CD4-positive, alpha-beta T cell (primary cell): Measurements from ENCODE around the gene ABHD8. TPM values are rescaled to one million over a fixed set of nuclear protein-coding genes. Genes with fewer than 3 reads are reported as not detected.
A peak's percentile ranks its signal among the peaks of the same experiment; 100 is the strongest.

Source experiments
- ATAC-seq: fragments of 200-7000 bp; cut with Tn5 transposase; one replicate; pipeline ENCODE4 v1.10.0; 2022; ENCODE audit warnings: mild to moderate bottlenecking; ENCODE audit not compliant: poor library complexity
- CTCF ChIA-PET: fragments of 350-600 bp; sonication (Branson Sonifier 250); formaldehyde crosslinking; loops from one replicate; lab custom pipeline; 2021; ENCODE audit warnings: antibody characterized with exemption, inconsistent platforms; lab: Charles Lee
- POLR2A ChIA-PET: fragments of 350-600 bp; sonication (Branson Sonifier 250); formaldehyde crosslinking; loops from one replicate; lab custom pipeline; 2021; ENCODE audit warnings: antibody characterized with exemption, inconsistent platforms; lab: Charles Lee
- DNase-seq, 14 experiments: peaks; one replicate each; pipeline ENCODE4 v3.0.0-alpha.2; 2013 to 2020; ENCODE audit warnings: mixed read lengths in 2 of 14
- H3K27ac ChIP-seq, 2 donors: one replicate each; pipeline versions ENCODE4 v1.5.1 to v1.7.0; 2013; ENCODE audit warnings: low read length in 2 of 2, low read depth in 1 of 2, mild to moderate bottlenecking in 1 of 2
- H3K27me3 ChIP-seq, 2 experiments: 1 replicate in 1 of 2; 2 replicates in 1 of 2; pipeline versions ENCODE4 v1.6.1 to v1.7.0; 2013; ENCODE audit warnings: low read length in 2 of 2, control low read depth in 1 of 2, mild to moderate bottlenecking in 1 of 2, moderate library complexity in 1 of 2; ENCODE audit not compliant: insufficient read depth in 2 of 2, control insufficient read depth in 1 of 2
- H3K36me3 ChIP-seq: one replicate; pipeline ENCODE4 v1.6.1; 2013; ENCODE audit warnings: low read length, control low read depth; ENCODE audit not compliant: insufficient read depth
- H3K4me1 ChIP-seq: one replicate; pipeline ENCODE4 v1.6.1; 2013; ENCODE audit warnings: low read length, control low read depth; ENCODE audit not compliant: insufficient read depth
- H3K4me3 ChIP-seq: one replicate; pipeline ENCODE4 v1.5.1; 2013; ENCODE audit warnings: mild to moderate bottlenecking, low read length, moderate library complexity
- H3K9me3 ChIP-seq, 2 experiments: 1 replicate in 1 of 2; 2 replicates in 1 of 2; pipeline versions ENCODE4 v1.6.1 to v1.7.0; 2013; ENCODE audit warnings: low read length in 2 of 2, mild to moderate bottlenecking in 2 of 2, control low read depth in 1 of 2, moderate library complexity in 1 of 2; ENCODE audit not compliant: control insufficient read depth in 1 of 2, insufficient read depth in 1 of 2
- H3K27ac Mint-ChIP-seq: one replicate; pipeline ENCODE4 v1.8.0; 2020; ENCODE audit warnings: mixed read lengths
- H3K27me3 Mint-ChIP-seq: one replicate; pipeline ENCODE4 v1.8.0; 2021; ENCODE audit warnings: mixed read lengths
- H3K36me3 Mint-ChIP-seq: one replicate; pipeline ENCODE4 v1.8.0; 2021; ENCODE audit warnings: low read depth, mixed read lengths
- H3K4me1 Mint-ChIP-seq: one replicate; pipeline ENCODE4 v1.8.0; 2021; ENCODE audit warnings: low read depth, mixed read lengths
- H3K4me3 Mint-ChIP-seq: one replicate; pipeline ENCODE4 v1.8.0; 2020; ENCODE audit warnings: mild to moderate bottlenecking, mixed read lengths
- H3K9me3 Mint-ChIP-seq: one replicate; pipeline ENCODE4 v1.8.0; 2020; ENCODE audit warnings: mixed read lengths
- CTCF ChIP-seq: fragments of 200-600 bp; IDR thresholded peaks from one replicate; pipeline ENCODE4 v1.8.0; 2022; ENCODE audit warnings: antibody characterized with exemption, mild to moderate bottlenecking
- intact Hi-C, 2 experiments: fragments of 100-400 bp; cut with DNase I in 1 of 2; cut with micrococcal nuclease in 1 of 2; formaldehyde crosslinking; loops; one replicate each; pipeline versions ENCODE4 v1.15.1 to v1.9.0; 2023 to 2025; cut with DNase I, micrococcal nuclease
- total RNA-seq, 174 experiments: library from RNA in 2 of 174; stranded (reverse) in 2 of 174; gene quantifications; one replicate each; pipeline ENCODE4 v1.2.3 and lab custom pipeline; 2021 to 2026

The ABHD8 gene
- total RNA-seq, 2 experiments from 2014 or later: 4.4 to 4.6 TPM

- Mint-ChIP-seq H3K27me3 (no peaks in the 10 kb centered on the region), H3K4me1 (peaks cover 36% of the 10 kb centered on the region), H3K4me3 (peak within 1 kb of the TSS; percentile 93), H3K36me3 (peaks cover 21% of the 10 kb centered on the region), H3K9me3 (no peaks in the 10 kb centered on the region), H3K27ac (peak within 1 kb of the TSS; percentile 86)
- no peaks in the 10 kb centered on the region for H3K9me3 ChIP-seq
- H3K36me3 ChIP-seq: peaks cover 9% of the 10 kb centered on the region
- no peaks in the 10 kb centered on the region for H3K27me3 ChIP-seq
- H3K4me3 ChIP-seq: peak within 1 kb of the TSS; percentile 71
- intact Hi-C loops: loop anchor here (1.0 to 5.0 kb wide), 5 partner anchors 28 to 122 kb away; partner anchors contain the start of genes DDA1 (in 1 of the 2), MRPL34 (in 1 of the 2) and USE1 (in 1 of the 2)
- DNase-seq: peak; percentile 92 to 98 (median 95)
- TF ChIP-seq CTCF: no peak
- peak; percentile 89 for ATAC-seq
- ChIA-PET POLR2A (interaction anchor here (0.8 to 4.0 kb wide), 5 partner anchors 9 to 175 kb away, joined by 3 to 31 read pairs (median 5); partner anchors contain the start of genes BABAM1, DDA1, MVB12A and PGLS), CTCF (interaction anchor here (0.6 to 2.5 kb wide), 2 partner anchors 8 to 44 kb away, joined by 4 to 8 read pairs; no protein-coding TSS in a partner anchor)
- H3K4me1 ChIP-seq: peaks cover 54% of the 10 kb centered on the region
- H3K27ac ChIP-seq: peak within 1 kb of the TSS; percentile 73 to 79
Observed at GRCh38 chr19:17336872-17337674, 33.8 kb upstream of the ABHD8 start, which contains the start of gene GTPBP3. TSS of gene GTPBP3 (plus strand) at chr19:17337553. CDS start at chr19:17337612, 59 bp downstream.

- peaks cover 2% of the 10 kb centered on the region for H3K36me3 ChIP-seq
- no peaks in the 10 kb centered on the region for H3K9me3 Mint-ChIP-seq
- peaks cover 36% of the 10 kb centered on the region for H3K4me1 Mint-ChIP-seq
- ChIA-PET POLR2A (interaction anchor here (0.6 to 4.0 kb wide), 6 partner anchors 27 to 260 kb away, joined by 4 to 31 read pairs (median 11); partner anchors contain the start of genes ABHD8, DDA1, MRPL34 and MVB12A), CTCF (interaction anchor here (1.5 to 2.5 kb wide), 3 partner anchors 30 to 75 kb away, joined by 3 to 8 read pairs (median 6); partner anchors contain the start of gene MRPL34)
- DNase-seq (peak in 1 of 14 experiments; percentile 26), ATAC-seq (no peak)
- no peaks in the 10 kb centered on the region for H3K9me3 ChIP-seq
- H3K4me3 ChIP-seq: no peak overlapping the region
- no peaks in the 10 kb centered on the region for H3K27me3 ChIP-seq
- H3K27ac Mint-ChIP-seq: peak overlapping the region; percentile 14
- intact Hi-C loops: loop anchor here (2.0 to 5.0 kb wide), 2 partner anchors 43 kb away; no protein-coding TSS in a partner anchor
- peaks cover 54% of the 10 kb centered on the region for H3K4me1 ChIP-seq
- no peak overlapping the region for H3K27ac ChIP-seq
- peak overlapping the region; percentile 93 for H3K4me3 Mint-ChIP-seq
- H3K27me3 Mint-ChIP-seq: no peaks in the 10 kb centered on the region
- peaks cover 16% of the 10 kb centered on the region for H3K36me3 Mint-ChIP-seq
- TF ChIP-seq CTCF: no peak
Observed at GRCh38 chr19:17335575-17335974, 32.4 kb upstream of the ABHD8 start.
